ENCODE results near the gene TBC1D22A. TPM values are rescaled to one million over a fixed set of nuclear protein-coding genes. Genes with fewer than 3 reads are reported as not detected.

TBC1D22A gene
- total RNA-seq, 1 experiment from 2014 or later = 32.6 TPM

DNA sequence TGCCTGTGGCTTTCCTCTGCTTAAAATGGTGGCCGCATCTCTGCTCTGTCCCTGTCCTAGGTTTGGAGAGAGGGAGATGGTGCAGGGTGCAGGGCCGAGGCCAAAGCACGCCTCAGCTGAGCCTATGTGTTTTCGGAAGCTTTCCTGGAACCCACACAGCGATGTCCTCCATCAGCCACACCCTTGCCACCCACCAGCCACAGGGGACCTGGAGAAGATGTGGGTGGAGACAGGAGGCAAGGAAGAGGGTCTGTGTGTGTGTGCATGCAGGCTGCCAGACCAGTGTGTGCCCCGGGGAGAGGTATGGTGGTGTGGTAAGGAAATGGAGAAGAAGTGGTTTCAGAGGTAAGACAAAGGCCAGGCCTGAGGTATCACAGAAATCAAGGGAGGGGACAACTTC is 155.7 kb downstream of the TBC1D22A start:
- DNase-seq = no peak
- no peaks in the 10 kb centered on the region for H3K4me1 ChIP-seq
- BruUV-seq (replicated peaks) = no TSS peak
- Mint-ChIP-seq H3K4me1 (ENCODE audit: low read depth, unreplicated experiment) (no peaks in the 10 kb centered on the region), H3K36me3 (ENCODE audit: insufficient read depth, unreplicated experiment) (peaks cover 25% of the 10 kb centered on the region), H3K27me3 (ENCODE audit: insufficient read depth, unreplicated experiment) (no peaks in the 10 kb centered on the region), H3K9me3 (ENCODE audit: unreplicated experiment) (peaks cover 14% of the 10 kb centered on the region), H3K27ac (ENCODE audit: unreplicated experiment) (no peak overlapping the region), H3K4me3 (ENCODE audit: unreplicated experiment) (no peak overlapping the region)
- ChIA-PET CTCF (no interaction called here), POLR2A (no interaction called here)
- H3K27me3 ChIP-seq (replicated peaks; ENCODE audit: control insufficient read depth, insufficient read depth, low read length) = no peaks in the 10 kb centered on the region
- H3K4me3 ChIP-seq (ENCODE audit: low read depth, low read length) = no peak overlapping the region
- no peaks in the 10 kb centered on the region; the same call in 1 of the 2 replicates for H3K9me3 ChIP-seq
- no peak for TF ChIP-seq CTCF (IDR thresholded peaks at IDR 0.05; ENCODE audit: insufficient read depth in 1 of 2, low read depth in 1 of 2, low read length in 1 of 2, severe bottlenecking in 1 of 2, unreplicated experiment in 1 of 2)
- intact Hi-C loops (cut with micrococcal nuclease; ENCODE audit: unreplicated experiment) = no loop called here
- H3K36me3 ChIP-seq (ENCODE audit: control insufficient read depth, insufficient read depth, low read length) = no peaks in the 10 kb centered on the region; the same call in 1 of the 2 replicates

GRCh38 chr22:46922037-46922436 is 159.6 kb downstream of the TBC1D22A start:
- Mint-ChIP-seq H3K27me3 (ENCODE audit: insufficient read depth, unreplicated experiment) (no peaks in the 10 kb centered on the region), H3K4me3 (ENCODE audit: unreplicated experiment) (no peak overlapping the region), H3K4me1 (ENCODE audit: low read depth, unreplicated experiment) (no peaks in the 10 kb centered on the region), H3K9me3 (ENCODE audit: unreplicated experiment) (peaks cover 14% of the 10 kb centered on the region), H3K27ac (ENCODE audit: unreplicated experiment) (no peak overlapping the region), H3K36me3 (ENCODE audit: insufficient read depth, unreplicated experiment) (peaks cover 24% of the 10 kb centered on the region)
- CTCF ChIA-PET = interaction anchor here (0.7 kb wide), 1 partner anchor 45 kb away, joined by 3 read pairs; no protein-coding TSS in a partner anchor
- Histone ChIP-seq H3K36me3 (ENCODE audit: control insufficient read depth, insufficient read depth, low read length) (no peaks in the 10 kb centered on the region), H3K4me1 (no peaks in the 10 kb centered on the region), H3K27me3 (replicated peaks; ENCODE audit: control insufficient read depth, insufficient read depth, low read length) (no peaks in the 10 kb centered on the region), H3K4me3 (ENCODE audit: low read depth, low read length) (no peak overlapping the region), H3K9me3 (no peaks in the 10 kb centered on the region; the same call in 1 of the 2 replicates)
- DNase-seq = no peak
- intact Hi-C loops (cut with micrococcal nuclease; ENCODE audit: unreplicated experiment) = no loop called here
- no TSS peak for BruUV-seq (replicated peaks)
- no peak for TF ChIP-seq CTCF (IDR thresholded peaks at IDR 0.05; ENCODE audit: insufficient read depth in 1 of 2, low read depth in 1 of 2, low read length in 1 of 2, severe bottlenecking in 1 of 2, unreplicated experiment in 1 of 2)
- POLR2A ChIA-PET = no interaction called here

- Mint-ChIP-seq H3K36me3 (ENCODE audit: insufficient read depth, unreplicated experiment) (peaks cover 25% of the 10 kb centered on the region), H3K4me3 (ENCODE audit: unreplicated experiment) (no peak overlapping the region), H3K27ac (ENCODE audit: unreplicated experiment) (no peak overlapping the region), H3K9me3 (ENCODE audit: unreplicated experiment) (peaks cover 14% of the 10 kb centered on the region), H3K4me1 (ENCODE audit: low read depth, unreplicated experiment) (no peaks in the 10 kb centered on the region), H3K27me3 (ENCODE audit: insufficient read depth, unreplicated experiment) (no peaks in the 10 kb centered on the region)
- Histone ChIP-seq H3K4me1 (no peaks in the 10 kb centered on the region), H3K9me3 (no peaks in the 10 kb centered on the region; the same call in 1 of the 2 replicates), H3K36me3 (ENCODE audit: control insufficient read depth, insufficient read depth, low read length) (no peaks in the 10 kb centered on the region), H3K4me3 (ENCODE audit: low read depth, low read length) (no peak overlapping the region), H3K27me3 (replicated peaks; ENCODE audit: control insufficient read depth, insufficient read depth, low read length) (no peaks in the 10 kb centered on the region)
- no TSS peak for BruUV-seq (replicated peaks)
- TF ChIP-seq CTCF (IDR thresholded peaks at IDR 0.05; ENCODE audit: insufficient read depth in 1 of 2, low read depth in 1 of 2, low read length in 1 of 2, severe bottlenecking in 1 of 2, unreplicated experiment in 1 of 2) = no peak
- ChIA-PET CTCF (no interaction called here), POLR2A (no interaction called here)
- intact Hi-C loops (cut with micrococcal nuclease; ENCODE audit: unreplicated experiment) = no loop called here
- DNase-seq = no peak
Measured at GRCh38 chr22:46923394-46923793, 160.9 kb downstream of the TBC1D22A start.
